Ramos (cell line): Measurements from ENCODE around the gene NRIP3.
"Not testable (repeated sequence)": the region's sequence is repeated elsewhere in the genome, so short reads cannot be mapped to it uniquely, and the experiment has no call there.

Source experiments
- in situ Hi-C: fragments of 300-500 bp; cut with MboI; formaldehyde crosslinking; loops from one replicate; pipeline ENCODE4 v1.14.3; 2022; ENCODE audit warnings: low sequenced_read_pairs; ENCODE audit not compliant: unreplicated experiment

Gene NRIP3

GRCh38 chr11:8935789-8936188, 68.0 kb downstream of the NRIP3 start:
- in situ Hi-C loops: not testable (repeated sequence)

- in situ Hi-C loops: no loop called here
These were observed 68.9 kb downstream of the NRIP3 start for GRCh38 chr11:8934742-8935488.

- in situ Hi-C loops: no loop called here
These were observed 69.9 kb downstream of the NRIP3 start for GRCh38 chr11:8933931-8934330.

- in situ Hi-C loops: no loop called here
These were observed 71.1 kb downstream of the NRIP3 start, which contains the start of gene C11orf16 for GRCh38 chr11:8932564-8933180. Gene C11orf16, minus strand, starts transcription at chr11:8932947. Its CDS starts 639 bp downstream, at chr11:8932308.
